LoVo (cell line): ENCODE data around the gene CREB5.
A peak's percentile ranks its signal among the peaks of the same experiment; 100 is the strongest.
"Not testable (repeated sequence)": the region's sequence is repeated elsewhere in the genome, so short reads cannot be mapped to it uniquely, and the experiment has no call there.

ENCODE experiments used
- DNase-seq: peaks from one replicate; pipeline ENCODE4 v3.0.0-alpha.2; 2016; ENCODE audit warnings: low spot score

CREB5 gene

DNA sequence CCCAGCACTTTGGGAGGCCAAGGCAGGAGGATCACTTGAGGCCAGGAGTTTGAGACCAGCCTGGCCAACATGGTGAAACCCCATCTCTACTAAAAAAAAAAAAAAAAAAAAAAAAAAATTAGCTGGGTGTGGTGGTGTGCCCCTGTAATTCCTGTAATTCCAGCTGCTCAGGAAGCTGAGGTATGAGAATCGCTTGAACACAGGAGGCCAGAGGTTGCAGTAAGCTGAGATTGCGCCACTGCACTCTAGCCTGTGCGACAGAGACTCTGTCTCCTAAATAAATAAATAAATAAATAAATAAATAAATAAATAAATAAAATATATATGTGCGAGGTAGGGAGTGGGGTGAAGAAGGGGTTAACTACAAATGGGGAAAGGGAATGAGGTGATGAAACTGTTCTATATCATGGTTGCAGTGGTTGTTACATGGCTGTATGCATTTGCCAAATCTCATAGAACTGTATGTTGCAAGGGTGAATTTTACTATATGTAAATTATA, 199.1 kb downstream of the CREB5 start:
- not testable (repeated sequence) for DNase-seq

DNA sequence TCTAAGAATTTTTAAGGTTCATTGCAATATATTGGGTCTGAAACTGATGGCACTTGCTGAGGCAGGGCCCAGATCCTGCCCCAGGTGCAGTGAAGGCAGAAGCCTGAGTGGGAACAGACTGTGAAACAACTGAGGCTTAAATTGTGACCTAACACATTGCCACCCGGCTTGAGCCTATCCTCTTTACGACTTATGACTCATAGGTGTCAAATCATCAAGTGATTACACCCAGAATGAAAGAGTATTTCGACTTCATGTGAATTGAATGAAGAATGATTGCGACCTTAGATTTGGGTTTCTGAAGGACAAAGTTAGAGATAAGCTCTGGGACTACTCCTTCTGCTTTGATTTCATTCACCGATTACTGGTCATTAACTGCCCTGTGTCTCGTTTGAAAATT, 200.9 kb downstream of the CREB5 start:
- DNase-seq = peak; percentile 50

DNA sequence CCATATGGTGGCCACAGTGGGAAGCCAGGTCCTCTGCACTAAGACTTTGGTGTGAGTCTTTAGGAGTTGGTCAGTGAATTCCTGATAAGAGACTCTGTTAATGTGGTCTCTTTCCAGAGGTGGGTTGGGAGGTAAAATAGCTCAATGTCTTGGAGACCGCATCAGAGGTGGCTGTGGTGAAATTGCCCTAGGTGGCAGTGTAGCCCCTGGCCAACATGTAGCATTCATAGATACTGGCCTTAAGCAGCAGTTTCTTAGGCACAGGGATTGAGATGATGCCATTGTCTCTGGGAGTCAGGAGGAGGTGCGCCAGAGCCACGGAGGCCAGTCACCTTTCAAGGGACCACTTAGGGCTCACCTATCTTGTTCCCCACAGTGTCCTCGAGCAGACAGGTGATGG, 202.8 kb downstream of the CREB5 start:
- DNase-seq = no peak

DNA sequence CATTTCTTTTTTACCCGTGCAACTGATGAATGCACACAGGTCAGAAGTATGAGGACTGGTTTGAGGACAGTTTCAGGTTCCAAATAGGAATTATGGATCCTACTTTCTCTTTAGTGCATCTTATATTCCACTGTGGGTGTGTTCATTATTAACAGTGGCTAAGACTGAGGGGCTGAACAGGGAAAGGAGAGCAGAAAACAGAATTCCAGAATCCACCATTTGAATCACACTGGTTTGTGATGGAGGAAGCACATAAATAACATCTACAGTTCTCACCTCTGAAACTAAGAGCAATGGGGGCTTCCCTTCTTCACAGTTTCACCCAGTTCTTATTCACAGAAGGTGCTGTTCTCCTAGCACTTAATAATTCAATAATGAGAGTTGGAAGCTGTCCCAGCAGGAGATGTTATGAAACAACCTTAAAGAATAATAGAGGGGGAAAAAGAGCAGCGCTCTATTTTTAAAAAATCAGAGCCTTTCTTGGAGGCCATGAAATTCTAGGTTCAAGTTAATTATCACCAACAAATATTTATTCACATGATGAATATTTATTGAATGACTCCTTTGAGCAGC, 205.1 kb downstream of the CREB5 start:
- DNase-seq = no peak

DNA sequence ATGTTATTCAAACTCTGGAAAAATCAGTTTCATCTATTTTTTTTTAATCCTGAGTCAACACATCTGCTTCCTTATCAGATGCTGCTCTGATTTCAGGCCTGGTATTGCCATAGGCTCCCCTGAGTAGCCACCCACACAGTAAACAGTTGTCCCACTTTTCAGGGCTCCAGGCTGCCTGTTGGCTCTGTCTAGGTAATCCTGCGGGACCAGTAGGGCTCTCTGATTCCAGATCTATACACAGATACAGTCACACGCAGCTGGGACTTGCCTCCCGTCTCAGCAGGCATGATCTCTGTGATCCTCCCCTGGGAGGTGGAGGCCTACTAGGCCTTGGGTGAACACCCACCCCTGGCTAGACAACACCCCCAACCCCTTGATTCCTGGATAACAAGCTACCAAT, 206.1 kb downstream of the CREB5 start:
- DNase-seq = no peak

DNA sequence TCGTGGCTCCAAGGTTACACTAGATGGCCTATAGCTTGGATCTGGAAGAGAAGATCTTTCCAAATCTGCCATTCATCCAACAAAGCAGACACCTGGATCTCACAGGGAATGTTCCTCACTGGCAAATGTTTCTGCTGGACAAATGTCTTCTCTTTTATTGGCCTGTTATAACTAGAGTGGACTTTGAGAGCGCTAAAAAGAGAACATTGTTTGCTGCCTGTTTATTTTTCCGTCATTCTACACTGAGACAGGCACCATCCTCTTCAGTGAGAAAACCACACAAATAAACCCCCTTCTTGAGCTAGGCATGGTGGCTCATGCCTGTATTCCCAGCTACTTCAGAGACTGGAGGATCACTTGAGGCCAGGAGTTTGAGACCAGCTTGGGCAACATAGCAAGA, 206.9 kb downstream of the CREB5 start:
- DNase-seq = no peak

DNA sequence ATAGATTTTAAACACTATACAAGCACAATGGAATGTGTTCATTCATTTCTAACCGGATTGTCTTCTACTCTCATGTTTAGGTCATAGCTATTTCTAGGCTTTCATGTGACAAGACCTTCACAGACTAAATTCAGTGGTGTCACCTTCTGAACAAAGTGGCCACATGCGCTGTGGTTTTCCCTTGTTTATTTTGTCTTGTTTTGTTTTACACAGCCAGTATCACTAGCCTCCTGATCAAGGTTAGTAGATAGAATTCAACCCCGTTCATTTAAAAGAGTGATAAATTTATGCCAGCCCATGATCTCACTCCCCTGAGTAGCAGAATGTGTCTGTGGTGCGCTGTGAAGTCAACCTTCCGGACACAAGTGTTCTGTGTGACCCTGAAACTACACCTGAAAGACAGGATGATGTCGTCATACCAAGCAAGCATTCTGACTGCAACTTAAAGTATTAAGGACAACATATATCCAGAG, 209.1 kb downstream of the CREB5 start:
- DNase-seq = no peak

DNA sequence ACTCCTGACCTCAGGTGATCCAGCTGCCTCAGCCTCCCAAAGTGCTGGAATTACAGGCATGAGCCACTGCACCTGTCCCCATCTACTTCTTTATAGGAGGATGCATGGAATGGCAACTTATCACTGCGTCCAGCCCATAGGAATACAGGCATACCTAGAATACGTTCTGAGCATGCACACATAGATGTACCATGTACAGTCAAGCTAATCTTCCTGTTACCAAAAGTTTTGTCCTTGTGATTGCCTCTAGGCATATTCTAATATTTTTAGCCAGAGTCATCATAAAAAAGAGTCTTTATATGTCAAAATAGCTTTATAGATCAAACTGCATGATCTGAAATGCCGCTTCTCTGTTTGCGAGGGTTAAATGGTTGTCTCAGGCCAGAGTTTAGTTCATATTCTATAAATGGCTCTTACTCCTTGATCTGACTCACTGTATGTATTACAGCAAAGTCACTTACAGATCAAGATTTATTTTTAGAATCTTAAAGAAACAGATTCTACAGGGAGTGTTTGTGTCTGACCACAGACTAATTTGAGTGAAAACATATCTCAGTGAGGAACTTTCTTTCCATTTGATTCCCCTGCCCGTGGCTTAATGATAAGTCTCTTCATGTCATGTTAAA, 210.9 kb downstream of the CREB5 start:
- DNase-seq = no peak

DNA sequence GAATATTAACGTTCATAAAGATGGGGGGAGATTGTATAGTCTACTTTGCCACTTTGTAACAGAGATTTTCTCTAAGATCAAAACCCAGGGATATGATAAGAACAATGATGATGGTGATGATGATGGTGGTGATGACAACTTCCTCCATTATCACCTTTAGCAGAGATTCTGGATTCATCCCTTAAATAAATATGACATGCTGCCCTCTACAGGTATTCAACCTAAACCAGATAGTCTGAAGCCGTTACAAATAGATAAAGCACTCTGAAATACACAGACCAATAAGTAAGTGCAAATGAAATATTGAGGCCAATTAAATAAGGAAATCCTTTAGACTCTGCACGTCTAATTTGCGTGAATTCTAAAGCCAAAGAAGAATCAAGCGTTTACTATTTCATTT, 211.5 kb downstream of the CREB5 start:
- no peak for DNase-seq

DNA sequence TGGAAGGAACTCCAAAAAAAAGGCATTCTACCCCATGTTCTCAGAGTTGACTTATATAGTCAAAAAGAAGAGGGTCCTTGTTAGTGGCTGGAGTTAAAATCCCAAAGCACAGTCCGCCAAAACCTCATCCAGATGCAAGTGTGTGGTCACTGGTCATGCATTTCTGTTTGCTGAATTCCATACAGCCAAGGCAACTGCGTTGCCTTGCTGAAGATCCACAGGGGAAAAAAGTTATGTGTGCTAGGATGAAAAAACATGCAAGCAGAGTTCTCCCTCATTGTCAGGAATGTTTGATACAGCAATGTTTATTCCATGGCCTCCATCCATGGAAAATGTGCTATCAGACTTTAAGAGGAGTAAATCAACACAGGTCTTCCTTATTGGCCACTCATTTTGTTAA, 213.1 kb downstream of the CREB5 start:
- no peak for DNase-seq

DNA sequence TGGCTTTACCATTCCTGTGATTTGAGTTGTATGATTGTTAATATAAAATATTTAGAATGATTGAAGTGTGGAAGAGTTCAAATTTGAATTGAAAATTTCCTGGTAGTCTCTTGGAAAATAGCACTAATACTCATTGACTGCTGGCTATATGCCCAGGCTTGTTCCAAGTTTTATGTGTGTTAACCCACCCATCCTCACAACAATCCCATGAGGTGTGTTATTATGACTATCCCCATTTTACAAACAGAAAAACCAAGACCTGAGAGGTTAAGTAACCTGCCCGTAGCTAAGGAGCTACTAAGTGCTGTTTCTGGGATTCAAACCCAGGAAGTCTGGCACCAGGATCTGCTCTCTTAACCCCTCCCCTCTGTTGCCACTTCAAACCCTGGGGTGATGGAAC, 213.9 kb downstream of the CREB5 start:
- DNase-seq = no peak

DNA sequence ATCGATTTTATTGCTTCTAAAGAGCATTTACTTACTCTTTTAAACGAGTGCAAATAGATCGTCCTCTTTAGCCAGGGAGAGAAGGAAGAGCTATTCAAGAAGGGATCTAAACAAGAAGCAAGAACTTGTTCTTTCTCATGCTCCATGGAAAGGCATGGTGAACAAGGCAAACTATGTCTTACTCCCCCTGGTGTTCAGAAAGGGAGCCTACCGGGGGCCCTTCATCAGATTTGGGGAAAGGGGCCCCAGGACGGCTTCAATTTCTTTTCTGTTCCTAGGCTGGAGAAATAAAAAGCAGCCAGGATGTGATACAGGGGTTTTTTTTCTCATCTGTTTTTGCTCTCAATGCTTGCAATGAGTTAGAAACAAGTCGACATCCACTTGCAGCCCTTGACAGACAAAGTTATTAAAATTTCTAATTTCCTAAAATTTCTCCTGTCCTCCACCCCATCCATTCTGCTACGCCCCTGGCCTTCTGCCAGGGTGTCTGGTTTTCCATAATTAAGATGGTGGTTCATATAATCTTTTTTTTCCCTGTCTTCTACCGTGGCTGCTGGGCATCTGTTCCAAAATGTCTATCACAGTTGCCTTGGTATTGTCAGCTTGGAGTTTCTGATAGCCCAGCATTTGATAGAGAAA, 214.4 kb downstream of the CREB5 start:
- DNase-seq = peak; percentile 23

DNA sequence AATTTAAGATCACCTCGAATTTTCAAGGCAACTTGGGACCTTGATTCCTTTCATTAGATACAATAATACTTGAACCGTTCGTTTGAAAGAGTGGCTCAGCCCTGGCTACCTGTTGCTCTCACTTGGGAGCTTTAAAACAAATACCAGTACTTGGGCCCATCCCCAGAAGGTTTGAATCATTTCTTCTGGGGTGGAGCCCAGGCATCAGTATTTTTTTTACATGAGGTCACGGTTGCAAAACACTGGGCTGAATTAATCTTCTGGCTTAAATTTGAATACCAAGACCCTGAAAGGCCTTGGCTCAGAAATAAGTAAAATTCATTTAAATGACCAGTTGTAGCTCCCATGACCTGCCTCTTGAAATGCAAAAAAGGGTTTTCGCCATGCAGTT, 214.9 kb downstream of the CREB5 start:
- DNase-seq = no peak

DNA sequence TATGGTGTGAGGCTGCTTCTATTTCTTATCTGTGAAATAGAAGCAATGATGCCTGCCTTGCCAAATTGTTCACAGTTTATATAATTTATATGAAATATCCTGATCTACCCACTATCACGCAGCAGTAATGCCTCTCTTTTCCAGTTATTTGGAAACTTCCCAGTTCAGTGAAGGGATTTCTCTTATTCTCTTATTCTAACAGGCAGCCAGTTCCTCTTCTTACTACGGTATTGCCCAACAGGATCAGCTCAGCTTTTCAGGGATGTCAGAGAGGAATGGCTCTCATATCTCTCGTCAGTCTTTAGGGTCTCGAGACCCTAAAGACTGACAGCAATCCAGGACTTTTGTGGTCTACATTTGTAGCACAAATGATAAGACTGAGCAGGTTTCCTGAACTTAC, 215.6 kb downstream of the CREB5 start:
- DNase-seq = no peak

DNA sequence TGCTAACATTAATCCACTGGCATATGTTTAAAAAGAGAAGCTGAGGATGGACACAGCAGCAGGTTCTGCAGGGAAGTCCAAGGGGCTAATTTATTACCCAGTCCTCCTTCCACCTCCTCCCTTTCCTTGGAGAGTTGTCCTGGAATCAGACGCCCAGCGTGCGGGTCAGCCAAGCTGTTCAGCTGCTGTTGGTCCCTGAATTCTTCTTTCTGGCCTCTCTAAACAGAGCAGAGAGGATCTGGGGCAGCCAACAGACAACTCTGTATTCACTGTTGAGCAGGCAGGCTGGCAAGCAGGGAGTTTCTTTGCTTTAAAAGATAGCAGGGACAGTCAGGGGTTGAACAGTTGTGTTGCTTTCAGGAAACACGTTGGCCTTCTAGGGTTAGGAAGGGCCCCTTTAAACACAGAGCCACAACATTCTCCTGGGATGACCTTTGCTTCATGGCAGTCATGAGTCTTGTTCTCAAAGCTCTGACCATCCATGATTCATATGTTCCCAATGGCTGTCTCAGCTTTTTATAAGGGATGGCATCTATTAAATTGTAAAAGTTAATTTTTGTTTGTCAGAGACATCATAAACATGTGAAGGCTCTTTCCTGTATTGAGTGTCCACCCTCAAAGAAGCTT, 217.0 kb downstream of the CREB5 start:
- no peak for DNase-seq

DNA sequence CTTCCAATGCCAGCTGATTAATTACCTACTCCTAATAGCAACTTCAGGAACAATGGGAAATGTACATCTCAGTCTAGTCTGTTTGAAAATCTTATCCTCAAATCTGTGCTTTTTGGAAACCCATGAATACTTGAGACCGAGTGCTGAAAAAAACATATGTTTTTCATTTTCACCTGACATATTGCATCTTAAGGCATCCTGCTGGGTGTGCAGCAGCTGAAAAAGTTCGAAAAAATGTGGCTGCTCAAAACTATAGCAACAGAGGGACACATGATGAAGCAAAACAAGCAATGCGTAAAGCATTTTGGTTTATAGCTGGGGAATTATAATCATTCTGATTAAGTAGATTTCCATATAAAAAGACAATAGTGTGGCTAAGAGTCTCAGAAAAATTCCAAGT, 218.0 kb downstream of the CREB5 start:
- DNase-seq = no peak

DNA sequence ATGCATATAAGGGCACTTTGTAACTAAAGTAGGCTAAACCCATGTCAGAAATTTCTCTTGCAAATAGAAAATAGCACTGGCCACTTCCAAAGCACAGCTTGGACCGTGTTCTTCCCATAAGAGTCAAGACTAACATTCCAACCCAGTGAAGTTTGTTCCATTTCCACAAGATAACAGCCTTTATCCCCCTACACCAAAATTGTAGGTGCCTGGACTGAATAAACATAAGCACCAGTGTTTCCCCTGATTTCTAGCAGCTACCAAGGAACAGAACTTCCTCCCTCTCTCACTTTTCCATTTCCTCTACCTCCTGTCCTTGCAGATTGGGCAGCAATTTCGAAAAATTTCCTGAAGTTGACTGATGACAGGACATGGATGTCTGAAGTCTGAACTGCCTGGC, 219.7 kb downstream of the CREB5 start:
- no peak for DNase-seq

DNA sequence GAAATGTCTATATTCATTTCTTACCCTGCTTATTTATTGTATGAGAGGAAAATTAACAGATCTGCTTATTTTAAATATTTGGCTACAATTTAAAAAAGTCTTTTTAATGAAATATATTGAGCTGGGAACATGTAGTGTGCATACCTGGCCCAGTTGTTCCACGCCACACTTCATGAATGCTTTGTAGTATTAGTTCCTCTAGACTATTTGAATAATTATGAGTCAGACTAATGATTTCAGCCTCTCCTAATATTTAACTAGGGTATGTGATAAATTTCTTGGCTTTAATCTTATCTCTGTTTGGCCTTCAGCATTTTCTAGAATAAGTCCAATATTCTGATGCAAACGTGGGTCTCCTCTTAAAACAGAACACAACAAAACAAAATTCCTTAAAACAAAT, 226.6 kb downstream of the CREB5 start:
- DNase-seq = no peak

DNA sequence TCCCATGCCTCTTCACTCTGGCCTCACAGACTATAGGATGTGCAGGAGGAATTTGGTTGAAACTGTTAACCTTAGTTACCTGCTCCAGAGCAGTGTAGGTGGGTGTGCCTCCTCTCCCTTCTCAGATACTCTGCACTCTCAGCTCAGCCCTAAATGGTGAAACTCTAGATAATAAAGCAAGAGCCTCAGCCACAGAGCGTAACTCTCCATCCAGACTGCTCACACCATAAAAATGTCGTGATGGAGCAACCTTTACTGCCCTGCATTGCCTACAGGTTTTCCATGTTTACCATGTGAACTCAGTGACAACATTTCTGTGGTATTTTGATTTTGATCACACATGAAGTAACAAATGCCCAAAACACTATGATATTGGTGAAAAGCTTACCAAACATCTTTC, 227.7 kb downstream of the CREB5 start:
- no peak for DNase-seq

DNA sequence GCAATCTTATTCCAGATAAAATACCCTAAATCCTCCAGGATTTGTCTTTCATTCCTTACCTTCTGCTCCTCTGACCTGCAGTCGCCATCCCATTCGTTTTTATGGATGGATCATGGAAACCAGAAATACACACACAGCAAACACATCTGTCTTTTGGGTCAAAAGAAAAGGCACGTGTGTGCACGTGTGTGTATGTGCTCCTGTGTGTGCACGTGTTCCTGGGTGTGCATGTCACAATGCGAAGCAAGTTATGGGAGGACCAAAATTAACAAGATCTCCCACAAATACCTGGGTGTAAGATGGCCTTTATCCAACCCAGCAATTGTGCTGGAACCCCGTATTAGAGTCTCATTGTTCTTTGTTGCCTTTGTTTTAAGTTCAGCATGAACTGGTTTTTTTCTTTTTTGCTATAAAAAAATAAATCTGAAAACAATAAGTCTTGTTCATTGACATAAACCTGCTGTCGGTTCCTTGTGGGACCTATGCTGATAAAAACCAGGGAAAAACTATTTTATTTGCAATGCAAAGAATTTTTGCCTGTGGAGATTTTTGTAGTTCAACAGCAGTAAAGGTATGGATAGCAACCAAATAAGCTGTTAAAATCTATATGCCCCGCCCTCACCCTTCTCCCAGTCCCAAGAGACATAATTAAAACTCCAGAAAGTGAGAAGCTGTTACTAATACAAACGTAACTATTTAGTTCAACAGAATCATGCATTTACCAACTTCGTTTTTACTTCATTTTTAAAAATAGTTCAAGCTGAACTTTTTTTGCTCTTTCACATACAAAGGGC, 229.6 kb downstream of the CREB5 start:
- DNase-seq = no peak

DNA sequence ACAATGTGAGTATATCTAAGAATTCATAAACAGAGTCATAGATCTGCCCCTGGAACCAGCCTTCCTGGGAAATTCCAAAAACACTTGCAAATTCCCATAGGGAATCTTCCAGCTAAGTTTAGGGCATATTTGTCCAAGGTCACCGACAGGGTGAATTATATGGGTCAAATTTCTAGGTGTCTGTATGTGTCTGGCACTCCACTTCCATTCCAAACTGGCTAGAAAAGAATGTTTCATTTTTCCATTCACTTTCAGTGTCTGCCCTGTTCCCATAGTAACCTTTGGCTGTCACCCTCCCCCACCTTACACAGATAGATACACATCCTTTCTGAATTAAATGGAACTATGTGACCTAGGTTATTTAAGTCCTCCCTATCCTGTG, 230.9 kb downstream of the CREB5 start:
- DNase-seq = no peak

DNA sequence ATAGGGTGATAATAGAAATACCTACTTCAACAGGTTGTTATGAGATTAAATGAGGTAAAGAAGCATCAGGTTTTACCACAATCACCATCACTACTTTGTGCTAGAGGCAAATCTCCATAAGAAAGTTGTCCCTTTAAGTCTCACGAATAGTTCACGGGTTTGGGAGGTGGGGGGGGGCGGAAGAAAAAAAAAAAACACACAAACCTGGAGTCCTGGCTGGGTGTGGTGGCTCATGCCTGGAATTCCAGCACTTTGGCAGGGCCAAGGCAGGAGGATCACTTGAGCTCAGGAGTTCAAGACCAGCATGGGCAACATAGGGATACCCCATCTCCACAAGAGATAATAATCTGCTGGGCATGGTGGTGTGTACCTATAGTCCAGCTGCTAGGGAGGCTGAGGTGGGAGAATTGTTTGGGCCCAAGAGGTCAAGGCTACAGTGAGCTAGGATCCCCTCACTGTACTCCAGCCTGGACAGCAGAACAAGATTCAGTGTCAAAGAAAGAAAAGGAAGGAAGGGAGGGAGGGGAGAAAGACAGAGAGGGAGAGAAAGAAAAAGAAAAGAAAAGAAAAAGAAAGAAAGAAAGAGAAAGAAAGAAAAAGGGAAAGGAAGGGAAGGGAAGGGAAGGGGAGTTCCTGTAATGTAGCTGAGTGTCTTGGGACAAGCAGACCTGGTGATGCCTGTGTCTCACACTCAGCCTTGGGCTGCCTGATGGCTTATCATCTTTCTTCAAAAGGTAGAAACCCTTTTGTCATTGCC, 231.4 kb downstream of the CREB5 start:
- DNase-seq = no peak
